ENCODE data around the gene SBF1.

SBF1 gene

GRCh38 chr22:50470491-50470890 lies 4.3 kb downstream of the SBF1 start:
- H3K9ac ChIP-seq (ENCODE audit: insufficient read length), result no peak overlapping the region
- no peak overlapping the region for H3K27ac ChIP-seq
- no peaks in the 10 kb centered on the region for H3K9me3 ChIP-seq (ENCODE audit: low read depth, low read length)
- no peak for DNase-seq (ENCODE audit: low read depth, low spot score)
- TF ChIP-seq POLR2AphosphoS5 (IDR thresholded peaks at IDR 0.05; ENCODE audit: borderline replicate concordance, low read depth, low read length) (no peak), FOXP2 (optimal IDR thresholded peaks at IDR 0.05; ENCODE audit: control extremely low read depth, extremely low read length, insufficient read depth) (no peak), EZH2 (IDR thresholded peaks at IDR 0.05) (no peak)
- H3K36me3 ChIP-seq (ENCODE audit: insufficient read depth, low read length), result peaks cover 9% of the 10 kb centered on the region; the same call in 1 of the 2 replicates
- no peak overlapping the region for H3K4me3 ChIP-seq

- DNase-seq (ENCODE audit: low read depth, low spot score), result no peak
- peaks cover 13% of the 10 kb centered on the region; the same call in 1 of the 2 replicates for H3K36me3 ChIP-seq (ENCODE audit: insufficient read depth, low read length)
- peak overlapping the region; percentile 30; the same call in 1 of the 2 replicates for H3K4me3 ChIP-seq
- no peak for TF ChIP-seq EZH2 (IDR thresholded peaks at IDR 0.05)
- TF ChIP-seq POLR2AphosphoS5 (IDR thresholded peaks at IDR 0.05; ENCODE audit: borderline replicate concordance, low read depth, low read length), result no peak
- TF ChIP-seq FOXP2 (optimal IDR thresholded peaks at IDR 0.05; ENCODE audit: control extremely low read depth, extremely low read length, insufficient read depth), result no peak
- H3K9me3 ChIP-seq (ENCODE audit: low read depth, low read length), result no peaks in the 10 kb centered on the region
- H3K27ac ChIP-seq, result no peak overlapping the region
- no peak overlapping the region for H3K9ac ChIP-seq (ENCODE audit: insufficient read length)
These were observed 5.2 kb downstream of the SBF1 start for GRCh38 chr22:50469377-50470305.

- H3K9me3 ChIP-seq (ENCODE audit: low read depth, low read length), result no peaks in the 10 kb centered on the region
- H3K9ac ChIP-seq (ENCODE audit: insufficient read length), result no peak overlapping the region
- no peak for TF ChIP-seq FOXP2 (optimal IDR thresholded peaks at IDR 0.05; ENCODE audit: control extremely low read depth, extremely low read length, insufficient read depth)
- TF ChIP-seq EZH2 (IDR thresholded peaks at IDR 0.05), result no peak
- H3K36me3 ChIP-seq (ENCODE audit: insufficient read depth, low read length), result peaks cover 16% of the 10 kb centered on the region; the same call in 1 of the 2 replicates
- H3K27ac ChIP-seq, result no peak overlapping the region
- no peak overlapping the region for H3K4me3 ChIP-seq
- no peak for DNase-seq (ENCODE audit: low read depth, low spot score)
These were observed 6.2 kb downstream of the SBF1 start for GRCh38 chr22:50468626-50469025.

GRCh38 chr22:50467773-50468440 lies 6.9 kb downstream of the SBF1 start:
- TF ChIP-seq FOXP2 (optimal IDR thresholded peaks at IDR 0.05; ENCODE audit: control extremely low read depth, extremely low read length, insufficient read depth) (no peak), POLR2AphosphoS5 (IDR thresholded peaks at IDR 0.05; ENCODE audit: borderline replicate concordance, low read depth, low read length) (no peak), EZH2 (IDR thresholded peaks at IDR 0.05) (no peak)
- Histone ChIP-seq H3K4me3 (no peak overlapping the region), H3K9me3 (ENCODE audit: low read depth, low read length) (no peaks in the 10 kb centered on the region), H3K36me3 (ENCODE audit: insufficient read depth, low read length) (peaks cover 16% of the 10 kb centered on the region; the same call in 1 of the 2 replicates), H3K9ac (ENCODE audit: insufficient read length) (no peak overlapping the region), H3K27ac (no peak overlapping the region)
- no peak for DNase-seq (ENCODE audit: low read depth, low spot score)

GRCh38 chr22:50467341-50467740 lies 7.5 kb downstream of the SBF1 start:
- no peak for DNase-seq (ENCODE audit: low read depth, low spot score)
- no peak overlapping the region for H3K4me3 ChIP-seq
- H3K36me3 ChIP-seq (ENCODE audit: insufficient read depth, low read length), result peaks cover 16% of the 10 kb centered on the region; the same call in 1 of the 2 replicates
- H3K9me3 ChIP-seq (ENCODE audit: low read depth, low read length), result no peaks in the 10 kb centered on the region
- H3K27ac ChIP-seq, result no peak overlapping the region
- TF ChIP-seq POLR2AphosphoS5 (IDR thresholded peaks at IDR 0.05; ENCODE audit: borderline replicate concordance, low read depth, low read length), result no peak
- no peak for TF ChIP-seq EZH2 (IDR thresholded peaks at IDR 0.05)
- TF ChIP-seq FOXP2 (optimal IDR thresholded peaks at IDR 0.05; ENCODE audit: control extremely low read depth, extremely low read length, insufficient read depth), result no peak
- H3K9ac ChIP-seq (ENCODE audit: insufficient read length), result no peak overlapping the region

- H3K9ac ChIP-seq (ENCODE audit: insufficient read length), result no peak overlapping the region
- peaks cover 32% of the 10 kb centered on the region; the same call in 1 of the 2 replicates for H3K36me3 ChIP-seq (ENCODE audit: insufficient read depth, low read length)
These were observed 9.5 kb downstream of the SBF1 start for GRCh38 chr22:50465066-50465930.

GRCh38 chr22:50464451-50464850 lies 10.4 kb downstream of the SBF1 start:
- Histone ChIP-seq H3K9ac (ENCODE audit: insufficient read length) (no peak overlapping the region), H3K9me3 (ENCODE audit: low read depth, low read length) (no peaks in the 10 kb centered on the region), H3K27ac (no peak overlapping the region), H3K36me3 (ENCODE audit: insufficient read depth, low read length) (peaks cover 35% of the 10 kb centered on the region; the same call in 1 of the 2 replicates), H3K4me3 (no peak overlapping the region)
- no peak for DNase-seq (ENCODE audit: low read depth, low spot score)
- TF ChIP-seq POLR2AphosphoS5 (IDR thresholded peaks at IDR 0.05; ENCODE audit: borderline replicate concordance, low read depth, low read length) (no peak), EZH2 (IDR thresholded peaks at IDR 0.05) (no peak), FOXP2 (optimal IDR thresholded peaks at IDR 0.05; ENCODE audit: control extremely low read depth, extremely low read length, insufficient read depth) (no peak)

More at GRCh38 chr22:50465066-50465930, 9.5 kb downstream of the SBF1 start:
- TF ChIP-seq POLR2AphosphoS5 (IDR thresholded peaks at IDR 0.05; ENCODE audit: borderline replicate concordance, low read depth, low read length) (no peak), EZH2 (IDR thresholded peaks at IDR 0.05) (no peak), FOXP2 (optimal IDR thresholded peaks at IDR 0.05; ENCODE audit: control extremely low read depth, extremely low read length, insufficient read depth) (no peak)
- H3K27ac ChIP-seq, result no peak overlapping the region
- no peak for DNase-seq (ENCODE audit: low read depth, low spot score)
- H3K9me3 ChIP-seq (ENCODE audit: low read depth, low read length), result no peaks in the 10 kb centered on the region
- H3K4me3 ChIP-seq, result no peak overlapping the region

Data from SK-N-MC (cell line).